Pulmonary artery endothelial cell (primary cell): ENCODE data around the gene MEP1A. TPM values are rescaled to one million over a fixed set of nuclear protein-coding genes. Genes with fewer than 3 reads are reported as not detected.
"Not testable (repeated sequence)": the region's sequence is repeated elsewhere in the genome, so short reads cannot be mapped to it uniquely, and the experiment has no call there.

Experiments
- DNase-seq: peaks from one replicate; pipeline ENCODE4 v3.0.0-alpha.2; 2011; ENCODE audit warnings: low read depth, low spot score
- total RNA-seq: library from RNA; depleted of rRNA; stranded (reverse); fragments of >200 nt; gene quantifications from 2 replicates; pipeline ENCODE4 v1.2.3, GENCODE V29; 2014

Gene MEP1A, protein sequence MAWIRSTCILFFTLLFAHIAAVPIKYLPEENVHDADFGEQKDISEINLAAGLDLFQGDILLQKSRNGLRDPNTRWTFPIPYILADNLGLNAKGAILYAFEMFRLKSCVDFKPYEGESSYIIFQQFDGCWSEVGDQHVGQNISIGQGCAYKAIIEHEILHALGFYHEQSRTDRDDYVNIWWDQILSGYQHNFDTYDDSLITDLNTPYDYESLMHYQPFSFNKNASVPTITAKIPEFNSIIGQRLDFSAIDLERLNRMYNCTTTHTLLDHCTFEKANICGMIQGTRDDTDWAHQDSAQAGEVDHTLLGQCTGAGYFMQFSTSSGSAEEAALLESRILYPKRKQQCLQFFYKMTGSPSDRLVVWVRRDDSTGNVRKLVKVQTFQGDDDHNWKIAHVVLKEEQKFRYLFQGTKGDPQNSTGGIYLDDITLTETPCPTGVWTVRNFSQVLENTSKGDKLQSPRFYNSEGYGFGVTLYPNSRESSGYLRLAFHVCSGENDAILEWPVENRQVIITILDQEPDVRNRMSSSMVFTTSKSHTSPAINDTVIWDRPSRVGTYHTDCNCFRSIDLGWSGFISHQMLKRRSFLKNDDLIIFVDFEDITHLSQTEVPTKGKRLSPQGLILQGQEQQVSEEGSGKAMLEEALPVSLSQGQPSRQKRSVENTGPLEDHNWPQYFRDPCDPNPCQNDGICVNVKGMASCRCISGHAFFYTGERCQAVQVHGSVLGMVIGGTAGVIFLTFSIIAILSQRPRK
- not detected in 2 replicates for total RNA-seq

DNA sequence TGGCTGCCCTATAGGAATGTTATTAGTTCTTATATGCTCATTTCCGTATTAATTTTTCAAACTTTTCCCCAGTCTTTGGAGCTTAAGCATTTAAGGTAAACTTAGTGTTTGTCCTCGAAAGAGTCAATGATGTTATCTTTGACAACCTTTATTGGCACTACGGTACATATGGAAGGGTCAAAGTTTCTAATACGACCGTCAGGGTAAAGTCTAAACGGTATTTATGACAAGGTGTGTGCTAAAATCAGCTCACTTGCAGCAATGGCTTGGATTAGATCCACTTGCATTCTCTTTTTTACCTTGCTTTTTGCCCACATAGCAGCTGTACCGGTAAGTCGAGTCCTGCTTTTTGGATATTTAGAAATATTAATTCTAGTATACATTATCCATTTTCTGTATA, at the start of gene MEP1A:
MEP1A (plus strand) TSS at position 252 of the 400 bp plus-strand sequence; CDS start at position 262, 10 bp downstream.
- no peak for DNase-seq

DNA sequence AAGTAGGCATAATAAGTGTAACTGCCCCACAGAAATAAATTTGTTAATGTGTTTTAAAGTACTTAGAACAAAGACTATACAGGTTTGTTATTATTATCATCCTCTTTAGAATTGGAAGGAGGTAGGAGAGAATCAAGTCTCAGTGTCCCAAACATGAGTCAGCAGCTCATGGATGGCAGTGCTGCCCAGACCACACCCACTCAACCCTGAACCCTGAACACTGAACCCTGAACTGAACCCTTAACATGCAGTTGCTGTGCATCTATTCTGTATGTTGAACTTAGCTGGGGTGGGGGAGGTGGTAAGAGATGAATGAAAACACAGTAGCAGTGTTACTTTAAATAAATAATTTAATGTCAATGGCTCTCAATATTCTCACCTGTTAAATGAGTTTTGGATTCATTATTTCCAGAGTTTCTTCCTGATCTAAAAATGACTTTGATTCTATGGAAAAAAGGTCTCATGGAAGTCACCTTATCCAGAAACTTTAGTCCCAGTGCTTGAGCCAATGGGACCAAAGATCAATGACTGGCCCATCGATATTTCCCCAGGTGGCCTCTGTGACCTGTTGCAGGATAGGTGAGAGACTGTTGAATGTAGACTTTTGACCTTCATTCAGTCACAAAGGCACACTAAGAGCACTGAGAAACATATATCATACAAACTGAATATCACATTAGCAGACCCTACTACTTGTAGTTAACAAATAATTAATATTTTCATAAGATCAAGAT, 49.6 kb upstream of the MEP1A start:
- no peak for DNase-seq

DNA sequence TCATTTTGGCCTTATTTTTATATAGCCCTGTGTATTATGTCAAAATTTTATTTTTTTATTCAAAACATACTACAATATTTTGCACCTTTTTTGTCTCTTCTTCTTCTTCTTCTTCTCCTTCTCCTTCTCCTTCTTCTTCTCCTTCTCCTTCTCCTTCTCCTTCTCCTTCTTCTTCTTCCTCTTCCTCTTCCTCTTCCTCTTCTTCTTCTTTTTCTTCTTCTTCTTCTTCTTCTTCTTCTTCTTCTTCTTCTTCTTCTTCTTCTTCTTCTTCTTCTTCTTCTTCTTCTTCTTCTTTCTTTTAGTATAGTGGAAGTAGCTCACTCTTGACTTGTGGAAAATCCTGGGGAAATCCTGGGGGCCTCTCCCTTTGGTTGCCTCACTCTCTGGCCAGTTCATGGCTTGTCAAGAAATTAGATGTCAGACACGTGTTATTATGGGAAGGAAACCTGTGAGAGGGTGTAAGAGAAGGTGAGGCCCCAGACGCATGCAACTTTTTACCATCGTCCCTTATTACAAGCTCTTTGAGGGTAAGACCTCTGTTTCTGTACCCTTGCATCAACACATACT, 48.9 kb upstream of the MEP1A start:
- not testable (repeated sequence) for DNase-seq

DNA sequence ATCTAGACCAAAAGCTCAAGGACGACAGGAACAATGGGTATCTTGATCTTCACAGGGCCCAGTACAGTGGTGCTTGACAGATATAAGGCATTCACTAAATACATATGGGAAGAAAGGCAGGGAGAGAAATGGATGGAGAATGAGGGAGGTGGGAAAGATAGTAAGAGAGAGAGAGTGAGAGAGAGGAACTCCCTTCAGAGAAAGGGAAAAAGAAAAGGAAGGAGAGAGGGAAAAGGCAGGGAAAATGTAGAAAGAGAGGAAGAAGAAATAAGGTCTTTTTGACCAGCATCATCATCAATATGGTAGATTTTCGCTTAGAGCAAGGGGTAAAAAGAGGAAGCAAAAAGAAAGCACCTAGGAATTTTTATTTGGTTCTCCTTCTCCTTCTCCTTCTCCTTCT, 47.2 kb upstream of the MEP1A start:
- no peak for DNase-seq

DNA sequence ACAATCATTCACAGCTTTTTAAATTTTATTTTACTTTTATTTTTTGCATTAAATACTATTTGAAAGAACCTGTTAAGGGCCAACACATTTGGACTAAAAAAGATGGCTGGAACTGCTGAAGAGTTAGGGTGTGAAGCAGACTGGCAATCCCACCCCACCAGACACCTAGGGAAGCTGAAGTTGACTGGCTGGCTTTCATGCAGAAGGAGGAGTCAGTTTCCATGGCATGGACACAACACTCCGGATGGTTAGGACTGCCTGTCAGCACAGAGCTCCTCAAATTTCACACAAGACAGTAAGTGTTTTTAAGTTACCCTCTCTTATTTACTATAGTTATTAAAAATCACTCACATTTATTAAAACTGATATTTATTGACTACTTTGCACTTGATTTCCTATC, 46.5 kb upstream of the MEP1A start, which contains the start of gene ANKRD66:
ANKRD66 (plus strand) TSS at position 238 of the 400 bp plus-strand sequence. CDS start 5,016 bp downstream, outside the sequence.
- DNase-seq = no peak

DNA sequence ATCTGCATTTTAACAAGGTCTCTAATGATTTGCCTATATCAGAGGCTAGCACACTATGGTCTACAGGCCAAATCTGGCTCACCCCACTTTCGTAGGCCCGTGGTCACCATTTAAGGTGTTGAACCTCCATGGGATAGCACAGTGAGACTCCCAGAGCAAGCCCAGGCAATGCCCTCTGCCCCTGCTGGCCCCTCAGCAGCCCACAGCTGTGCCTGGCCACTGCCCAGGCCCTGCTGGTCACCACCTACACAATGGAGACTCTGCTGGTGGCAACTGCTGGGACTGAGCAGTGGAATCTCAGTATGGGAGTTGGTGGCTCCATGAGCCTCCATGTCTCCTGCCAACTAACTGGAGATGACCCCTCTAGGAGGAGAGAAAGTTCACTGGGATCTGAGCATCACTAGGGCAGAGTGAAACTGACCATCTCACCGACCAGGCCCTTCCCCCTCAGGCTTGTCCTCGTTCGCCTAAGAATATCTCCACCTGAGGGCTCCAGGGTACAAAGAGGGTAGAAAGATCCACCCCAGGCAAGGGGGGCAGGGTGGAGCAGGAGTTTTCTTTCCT, 44.2 kb upstream of the MEP1A start:
- no peak for DNase-seq

DNA sequence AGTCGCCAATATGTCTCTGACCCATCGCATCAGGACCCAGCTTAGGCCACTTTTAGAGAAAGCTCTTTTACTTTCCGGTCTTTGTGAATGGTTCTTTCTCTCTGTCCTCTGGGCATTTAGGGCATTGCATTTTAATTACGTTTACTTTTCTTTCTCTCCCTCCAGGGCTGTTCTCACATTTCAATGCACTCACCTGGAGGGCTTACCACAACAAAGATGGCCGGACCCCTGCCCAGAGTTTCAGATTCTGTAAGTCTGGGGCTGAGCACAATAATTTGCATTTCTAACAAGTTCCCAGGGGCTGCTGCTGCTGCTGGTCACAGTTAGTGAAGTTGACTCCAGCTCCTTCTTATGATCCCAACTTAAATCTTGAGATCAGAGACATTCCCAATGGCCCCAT, 43.5 kb upstream of the MEP1A start:
- no peak for DNase-seq

DNA sequence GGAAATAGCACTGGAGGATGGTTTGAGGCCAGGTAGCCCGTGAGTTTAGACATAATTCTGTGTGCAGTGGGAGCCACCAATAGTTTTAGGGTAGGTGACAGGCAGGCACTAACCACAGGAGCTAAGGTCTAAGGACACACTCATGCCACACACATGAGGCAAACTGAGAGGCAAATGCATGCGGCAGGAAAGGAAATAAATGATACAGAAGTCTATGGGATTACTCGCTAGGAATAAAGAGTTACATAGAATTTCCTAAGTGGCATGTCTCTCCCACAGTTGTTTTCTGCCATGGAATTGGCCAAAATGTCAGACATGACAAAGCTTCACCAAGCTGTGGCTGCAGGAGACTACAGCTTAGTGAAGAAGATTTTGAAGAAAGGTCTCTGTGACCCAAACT, 41.5 kb upstream of the MEP1A start:
- DNase-seq = no peak

DNA sequence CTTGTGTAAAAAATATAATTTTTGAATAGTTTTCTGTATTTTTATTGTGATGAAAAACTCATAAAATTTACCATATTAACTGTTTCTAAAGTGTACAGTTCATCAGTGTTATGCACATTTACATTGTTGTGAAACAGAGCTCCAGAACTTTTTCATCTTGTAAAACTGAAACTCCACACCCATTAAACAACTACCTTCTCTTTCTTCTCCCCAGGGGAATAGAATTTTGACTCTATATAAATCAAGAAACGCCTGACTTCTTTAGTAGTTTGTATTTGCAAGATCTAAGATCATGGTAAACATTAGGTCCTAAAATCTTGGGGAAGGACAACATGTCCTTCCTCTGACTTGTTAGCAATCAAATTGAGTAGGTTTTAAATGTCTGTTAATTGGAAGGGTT, 37.3 kb upstream of the MEP1A start:
- no peak for DNase-seq

DNA sequence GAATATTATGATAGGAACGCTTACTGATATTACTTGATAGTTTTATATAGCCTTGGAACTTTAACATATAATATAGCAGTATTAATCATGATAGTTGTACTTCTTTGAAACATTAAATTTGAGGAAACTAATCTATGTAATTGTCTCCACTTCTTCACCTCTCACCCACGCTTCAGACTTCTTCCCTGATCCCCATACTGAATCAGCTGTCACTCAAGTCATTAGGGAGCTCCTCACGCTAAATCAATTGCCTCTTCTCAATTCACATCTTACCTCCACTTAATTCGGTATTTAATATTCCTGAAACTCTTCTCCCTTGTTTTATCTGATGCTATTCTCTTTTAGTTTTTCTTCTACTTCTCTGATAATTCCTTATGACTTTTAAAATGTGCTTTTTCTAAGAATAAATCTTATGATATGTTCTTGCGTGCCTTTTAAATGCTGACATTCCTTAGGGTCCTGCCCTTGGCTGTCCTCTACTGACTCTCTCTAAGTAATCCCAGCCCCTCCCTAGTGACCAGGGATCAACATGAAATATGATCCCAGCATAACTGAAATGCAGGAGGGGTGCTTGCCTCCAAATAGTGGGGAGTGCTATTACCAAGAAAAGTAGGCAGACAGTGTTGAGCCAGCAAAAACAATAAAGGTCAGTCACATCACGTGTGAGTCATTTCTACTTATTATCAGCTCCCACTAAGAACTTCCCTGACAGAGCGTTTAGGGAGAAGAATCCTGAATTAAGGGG, 36.5 kb upstream of the MEP1A start:
- DNase-seq = no peak

DNA sequence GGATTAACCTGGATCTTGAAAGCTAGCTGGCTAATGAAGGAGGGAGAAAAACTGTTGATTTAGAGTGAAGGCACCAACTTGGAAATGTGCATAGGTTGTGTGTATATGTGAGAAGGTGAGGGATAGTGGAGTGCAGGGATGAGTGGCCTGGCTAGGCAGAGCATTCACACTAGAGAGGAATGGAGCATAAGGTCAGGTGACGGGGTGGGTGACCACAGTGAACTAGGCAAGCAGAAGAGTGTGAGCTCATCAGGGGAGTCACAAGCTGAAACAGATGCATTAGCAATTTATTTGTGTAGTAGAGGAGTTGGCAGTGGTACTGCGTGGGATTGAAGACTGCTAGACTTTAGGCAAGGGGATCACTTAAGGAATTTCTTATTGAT, 36.0 kb upstream of the MEP1A start:
- DNase-seq = no peak

DNA sequence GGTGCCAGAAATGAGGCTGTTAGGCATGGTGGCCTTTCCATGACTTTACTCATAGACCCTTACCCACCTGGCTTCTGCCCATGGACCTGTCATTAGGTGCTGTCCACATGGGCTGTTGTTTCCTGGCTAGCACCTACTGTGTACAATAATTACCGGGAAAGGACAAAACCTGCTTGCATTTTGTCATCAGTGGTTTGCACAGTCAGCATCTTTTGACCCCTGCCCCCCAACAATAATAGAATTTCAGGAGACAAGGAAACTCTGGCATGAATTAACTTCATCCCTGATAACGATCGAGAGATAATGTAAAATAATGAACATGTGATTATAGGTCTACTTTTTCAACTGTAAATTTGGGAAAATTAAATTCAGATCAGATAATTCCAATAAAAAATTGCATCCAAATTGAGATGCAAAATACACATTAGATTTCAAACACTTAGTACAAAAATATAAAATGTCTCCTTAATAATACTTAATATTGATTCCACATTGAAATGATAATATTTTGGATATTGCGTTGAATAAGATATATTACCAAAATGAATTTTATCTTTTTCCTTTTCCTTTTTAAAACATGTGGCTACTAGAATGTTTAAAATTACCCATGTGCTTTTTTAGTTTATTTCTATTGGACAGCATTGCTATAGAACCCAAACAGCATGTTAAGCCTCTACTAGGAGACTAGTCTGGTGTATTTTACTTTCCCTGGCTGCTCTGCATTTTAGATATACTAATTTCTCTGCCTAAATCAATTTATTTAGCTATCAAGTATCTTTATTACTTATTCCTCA, 34.0 kb upstream of the MEP1A start:
- no peak for DNase-seq

DNA sequence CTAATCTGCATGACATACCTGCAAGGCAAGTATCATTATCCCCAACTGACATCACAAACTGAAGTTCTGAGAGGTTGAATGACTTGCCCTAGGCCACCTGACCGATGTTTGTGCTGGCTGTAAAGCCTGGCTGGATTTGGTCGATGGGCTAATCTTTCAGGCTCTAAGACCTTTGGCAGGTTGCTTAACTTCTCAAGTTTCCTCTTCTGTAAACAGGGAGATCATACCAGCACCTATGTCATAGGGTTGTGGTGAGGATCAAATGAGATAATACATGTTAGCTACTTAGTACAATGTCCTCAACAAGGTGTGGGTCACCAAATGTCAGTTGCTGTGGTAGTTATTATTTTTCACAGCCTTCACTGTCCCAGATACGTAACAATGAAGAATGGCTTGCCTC, 32.3 kb upstream of the MEP1A start:
- no peak for DNase-seq

DNA sequence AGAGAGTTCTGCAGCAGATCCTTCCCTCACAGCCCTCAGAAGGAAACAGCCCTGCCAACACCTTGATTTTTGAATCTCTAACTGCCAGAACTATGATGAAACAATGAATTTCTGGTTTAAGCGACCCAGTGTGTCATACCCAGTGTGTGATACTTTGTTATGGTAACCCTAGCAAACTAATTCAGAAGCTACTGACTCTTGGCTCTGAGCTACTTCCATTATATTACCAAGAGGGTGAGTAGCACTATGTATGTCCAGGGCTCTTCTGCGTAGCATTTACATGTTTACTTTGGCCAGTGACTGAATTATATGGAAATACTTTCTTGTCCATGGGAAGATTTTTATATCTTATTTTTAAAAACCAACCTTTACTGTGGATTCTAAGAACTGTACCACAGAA, 29.7 kb upstream of the MEP1A start:
- no peak for DNase-seq

DNA sequence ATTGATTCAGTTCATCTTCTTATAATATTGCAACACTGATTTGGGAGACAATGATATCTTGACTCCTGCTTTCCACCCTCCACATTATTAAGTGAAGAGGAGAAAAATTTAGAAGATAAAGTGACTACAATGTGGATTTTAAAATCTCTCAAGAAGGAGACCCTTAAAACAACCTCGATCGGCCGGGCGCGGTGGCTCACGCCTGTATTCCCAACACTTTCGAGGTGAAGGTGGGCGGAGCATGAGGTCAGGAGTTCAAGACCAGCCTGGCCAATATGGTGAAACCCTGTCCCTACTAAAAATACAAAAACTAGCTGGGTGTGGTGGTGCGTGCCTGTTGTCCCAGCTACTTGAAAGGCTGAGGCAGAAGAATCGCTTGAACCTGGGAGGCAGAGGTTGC, 28.9 kb upstream of the MEP1A start:
- not testable (repeated sequence) for DNase-seq

DNA sequence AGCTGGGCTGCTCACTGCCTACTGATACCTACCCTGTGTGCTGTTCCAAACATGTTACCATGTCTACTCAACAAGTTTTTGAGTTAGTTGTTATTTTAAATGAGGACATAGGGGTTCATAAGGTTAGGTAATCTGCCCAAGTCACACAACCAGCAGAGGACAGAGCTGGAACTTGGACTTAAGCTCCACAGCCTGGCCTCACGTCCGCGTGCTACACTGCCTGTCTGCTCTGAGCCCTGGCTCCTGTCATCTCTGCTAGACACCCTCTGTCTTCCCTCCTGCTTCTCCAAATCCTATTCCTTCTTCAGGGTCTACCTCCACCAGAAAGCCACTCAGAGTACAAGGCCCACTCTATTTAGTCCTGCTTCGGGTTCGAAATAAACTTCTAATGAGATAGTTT, 28.2 kb upstream of the MEP1A start:
- no peak for DNase-seq

DNA sequence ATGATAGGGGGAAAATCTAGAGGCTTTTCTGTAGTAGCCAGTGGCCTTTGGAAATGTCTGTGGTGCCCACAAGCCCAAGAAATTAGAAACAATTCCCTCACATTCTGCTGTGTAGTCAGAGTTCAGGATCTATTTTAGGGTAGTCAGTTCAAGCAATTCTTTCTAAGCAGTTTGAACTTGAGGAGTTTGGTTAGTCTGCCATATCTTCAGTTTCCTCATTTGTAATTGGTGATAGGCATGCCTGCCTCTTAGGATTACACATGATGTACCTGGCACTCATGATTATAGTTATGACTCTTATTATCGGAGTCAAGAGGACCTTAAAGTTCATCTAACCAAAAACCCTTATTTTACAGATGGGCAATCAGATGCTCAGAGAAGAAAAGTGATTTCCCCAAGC, 21.2 kb upstream of the MEP1A start:
- no peak for DNase-seq

DNA sequence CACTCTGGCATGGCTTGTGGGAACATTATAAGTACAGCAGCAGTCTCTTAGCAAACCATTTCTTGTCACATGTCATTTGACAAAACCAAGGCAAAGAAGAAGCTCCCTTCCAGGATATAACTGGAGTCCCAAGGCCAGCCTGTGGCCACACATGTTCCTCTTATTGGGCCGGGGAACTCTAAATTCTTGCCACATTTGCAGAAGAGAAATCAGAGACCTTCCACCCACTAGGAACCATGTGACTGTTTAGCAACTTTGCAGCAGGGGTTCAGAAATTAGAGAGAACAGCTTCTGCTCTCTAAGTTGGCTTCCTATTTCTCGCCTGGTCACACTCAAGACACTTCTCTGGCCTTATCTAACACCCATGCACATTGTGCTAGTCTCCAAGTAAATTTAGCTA, 20.4 kb upstream of the MEP1A start:
- no peak for DNase-seq

DNA sequence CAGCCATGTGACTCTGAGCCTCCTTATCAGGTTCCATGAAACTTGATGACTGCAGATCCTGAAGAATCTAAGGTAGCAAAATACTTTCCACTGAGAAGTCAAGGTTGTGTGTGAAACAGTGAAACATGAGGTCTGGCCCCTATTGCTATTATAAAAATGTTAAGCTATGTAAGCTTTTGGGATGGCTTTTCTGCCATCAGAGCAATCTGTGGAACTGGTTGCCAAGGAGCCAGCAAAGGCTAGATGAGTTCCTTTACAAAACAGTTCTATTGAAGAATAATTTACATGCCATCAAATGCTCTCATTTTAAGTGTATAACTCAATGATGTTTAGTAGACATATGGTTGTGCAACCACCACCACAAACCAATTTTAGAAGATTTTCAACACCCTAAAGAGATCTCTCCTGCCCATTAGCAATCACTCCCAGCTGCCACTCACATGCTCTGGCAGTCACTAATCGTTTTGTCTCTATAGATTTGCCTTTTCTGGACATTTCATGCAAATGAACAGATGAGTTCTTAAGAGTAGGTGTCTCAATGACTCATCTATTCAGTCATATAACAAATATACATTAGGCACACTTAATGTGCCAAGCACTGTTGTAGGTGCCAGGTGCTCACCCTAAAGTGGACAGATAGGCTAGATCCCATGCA, 19.9 kb upstream of the MEP1A start:
- DNase-seq = no peak
